ENCODE data around the gene SSH2.

- TF ChIP-seq GATA2 (IDR thresholded peaks at IDR 0.05; ENCODE audit: low read depth, low read length): no peak
- no peak for TF ChIP-seq GATA3 (IDR thresholded peaks at IDR 0.05; ENCODE audit: low read depth, low read length)
These were observed 24.7 kb downstream of the SSH2 start for GRCh38 chr17:29905086-29905878.
